ENCODE data around the gene OTUD5.
A peak's percentile ranks its signal among the peaks of the same experiment; 100 is the strongest.

Gene OTUD5

DNA sequence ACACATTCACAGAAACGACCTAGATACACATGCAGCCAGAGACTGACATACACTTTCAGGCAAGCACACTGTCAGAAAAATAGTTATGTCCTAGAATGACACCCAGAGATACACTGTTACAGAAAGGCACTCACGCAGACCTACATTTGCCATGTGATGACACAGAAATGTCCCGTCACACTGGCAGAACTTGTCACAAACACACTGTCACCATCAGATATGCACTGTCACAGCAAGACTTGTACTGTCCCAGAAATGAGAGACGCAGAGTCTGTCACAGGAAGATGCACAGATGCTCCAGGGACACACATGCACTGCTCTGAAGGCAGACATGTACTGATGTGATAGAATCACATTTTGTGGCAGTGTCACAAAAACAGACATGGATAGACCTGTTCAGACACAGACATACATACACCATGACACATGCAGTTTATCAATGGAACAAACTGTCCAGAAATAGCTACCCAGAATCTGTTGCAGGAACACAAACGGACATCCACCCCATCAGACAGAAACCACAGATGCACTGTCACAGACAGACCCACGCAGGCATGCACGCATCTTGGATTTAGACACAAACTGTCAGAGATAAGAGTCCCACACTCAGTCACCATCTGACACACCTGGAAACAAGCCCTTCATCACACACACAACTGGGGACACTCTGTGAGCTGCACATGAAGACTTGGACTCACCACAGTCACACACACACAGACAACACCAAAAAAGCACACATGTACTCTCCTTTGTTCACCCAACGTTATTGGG lies 37.3 kb downstream of the OTUD5 start:
- no peak for DNase-seq
- Histone ChIP-seq H3K4me2 (ENCODE audit: low read depth, low read length) (peak overlapping the region; percentile 85), H3K27ac (ENCODE audit: low read length) (peak overlapping the region; percentile 98), H3K4me1 (ENCODE audit: low read length) (peaks cover 18% of the 10 kb centered on the region), H3K4me3 (ENCODE audit: low read length) (peak overlapping the region; percentile 59), H3K9ac (ENCODE audit: low read length) (peak overlapping the region; percentile 95), H3K36me3 (replicated peaks; ENCODE audit: insufficient read depth, low read length) (peaks cover 14% of the 10 kb centered on the region), H3F3A (ENCODE audit: insufficient read depth, low read length) (peaks cover 50% of the 10 kb centered on the region), H3K9me3 (replicated peaks; ENCODE audit: insufficient read depth, low read length) (no peaks in the 10 kb centered on the region), H4K20me1 (ENCODE audit: insufficient read depth, low read length) (peaks cover 22% of the 10 kb centered on the region; the same call in 1 of the 2 replicates), H3K9me2 (replicated peaks; ENCODE audit: insufficient read depth, low read length) (no peaks in the 10 kb centered on the region), H2AFZ (ENCODE audit: low read length) (no peak overlapping the region), H3K27me3 (replicated peaks; ENCODE audit: insufficient read depth, low read length) (no peaks in the 10 kb centered on the region), H3K79me2 (ENCODE audit: low read length) (peaks cover 86% of the 10 kb centered on the region)
- no peak for TF ChIP-seq EZH2 (optimal IDR thresholded peaks at IDR 0.05; ENCODE audit: low read depth, low read length)
- TF ChIP-seq CTCF (IDR thresholded peaks at IDR 0.05; ENCODE audit: low read length) = no peak
- no peak for TF ChIP-seq EZH2phosphoT487 (IDR thresholded peaks at IDR 0.05; ENCODE audit: low read length)

GRCh38 chrX:48919360-48919841 lies 38.0 kb downstream of the OTUD5 start:
- Histone ChIP-seq H3F3A (ENCODE audit: insufficient read depth, low read length) (peaks cover 57% of the 10 kb centered on the region), H3K4me2 (ENCODE audit: low read depth, low read length) (peak overlapping the region; percentile 85), H3K27ac (ENCODE audit: low read length) (peak overlapping the region; percentile 98), H3K27me3 (replicated peaks; ENCODE audit: insufficient read depth, low read length) (no peaks in the 10 kb centered on the region), H3K79me2 (ENCODE audit: low read length) (peaks cover 92% of the 10 kb centered on the region), H3K9me3 (replicated peaks; ENCODE audit: insufficient read depth, low read length) (no peaks in the 10 kb centered on the region), H3K4me1 (ENCODE audit: low read length) (peaks cover 18% of the 10 kb centered on the region), H3K4me3 (ENCODE audit: low read length) (peak overlapping the region; percentile 59), H3K9ac (ENCODE audit: low read length) (peak overlapping the region; percentile 95), H3K36me3 (replicated peaks; ENCODE audit: insufficient read depth, low read length) (peaks cover 18% of the 10 kb centered on the region), H3K9me2 (replicated peaks; ENCODE audit: insufficient read depth, low read length) (no peaks in the 10 kb centered on the region), H4K20me1 (ENCODE audit: insufficient read depth, low read length) (peaks cover 30% of the 10 kb centered on the region; the same call in 1 of the 2 replicates), H2AFZ (ENCODE audit: low read length) (no peak overlapping the region)
- TF ChIP-seq EZH2 (optimal IDR thresholded peaks at IDR 0.05; ENCODE audit: low read depth, low read length) (no peak), EZH2phosphoT487 (IDR thresholded peaks at IDR 0.05; ENCODE audit: low read length) (no peak), CTCF (IDR thresholded peaks at IDR 0.05; ENCODE audit: low read length) (no peak)
- peak; percentile 76 for DNase-seq

DNA sequence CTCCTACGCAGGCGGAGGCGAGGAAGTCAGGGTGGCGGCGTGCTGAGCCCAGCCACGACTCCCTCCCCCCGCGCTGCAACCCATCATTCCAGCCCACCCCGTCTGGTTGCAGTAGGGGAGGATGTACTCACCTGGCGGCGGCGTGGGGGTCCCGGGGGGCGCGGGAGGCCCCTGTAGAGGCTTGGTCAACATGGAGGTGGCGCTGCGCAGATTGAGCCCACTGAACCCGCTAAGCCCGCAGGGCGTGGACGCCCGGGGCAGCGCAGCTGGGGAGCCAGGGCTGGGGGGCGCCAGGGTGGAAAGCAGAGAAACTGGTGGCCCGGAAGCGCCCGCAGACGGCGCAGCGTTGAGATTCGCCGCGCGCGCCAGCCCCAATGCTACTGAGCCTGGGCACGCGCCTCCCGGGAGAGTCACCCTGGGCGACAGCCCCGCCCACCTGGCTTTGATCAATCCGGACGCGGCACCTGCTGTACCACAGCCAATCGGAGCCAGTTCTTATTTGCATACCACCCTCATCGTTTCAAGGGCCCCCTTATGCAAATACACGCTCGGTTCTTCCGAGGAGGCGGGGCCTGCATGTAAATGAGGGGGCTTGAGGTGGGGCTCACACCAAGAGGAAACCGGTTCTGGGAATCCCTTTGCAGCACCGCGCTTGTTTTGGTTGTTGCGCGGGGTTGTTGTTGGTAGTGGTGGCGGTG lies 38.6 kb downstream of the OTUD5 start, which contains the start of gene PIM2:
Gene PIM2, minus strand, starts transcription at position 382 of the 698 bp plus-strand sequence. Its CDS starts 190 bp downstream, at position 192.
- peaks cover 92% of the 10 kb centered on the region for H3K79me2 ChIP-seq (ENCODE audit: low read length)
- peak within 1 kb of the TSS; percentile 98 for H3K27ac ChIP-seq (ENCODE audit: low read length)
- H3K4me3 ChIP-seq (ENCODE audit: low read length) = peak within 1 kb of the TSS; percentile 97
- TF ChIP-seq EZH2 (optimal IDR thresholded peaks at IDR 0.05; ENCODE audit: low read depth, low read length) = no peak
- TF ChIP-seq CTCF (IDR thresholded peaks at IDR 0.05; ENCODE audit: low read length) = no peak
- no peak for TF ChIP-seq EZH2phosphoT487 (IDR thresholded peaks at IDR 0.05; ENCODE audit: low read length)
- no peaks in the 10 kb centered on the region for H3K9me2 ChIP-seq (replicated peaks; ENCODE audit: insufficient read depth, low read length)
- peaks cover 23% of the 10 kb centered on the region for H3K36me3 ChIP-seq (replicated peaks; ENCODE audit: insufficient read depth, low read length)
- peaks cover 63% of the 10 kb centered on the region for H3F3A ChIP-seq (ENCODE audit: insufficient read depth, low read length)
- H3K27me3 ChIP-seq (replicated peaks; ENCODE audit: insufficient read depth, low read length) = no peaks in the 10 kb centered on the region
- DNase-seq = peak; percentile 95
- H3K4me1 ChIP-seq (ENCODE audit: low read length) = peaks cover 20% of the 10 kb centered on the region
- peak within 1 kb of the TSS; percentile 99 for H3K9ac ChIP-seq (ENCODE audit: low read length)
- H2AFZ ChIP-seq (ENCODE audit: low read length) = no peak within 1 kb of the TSS
- peak within 1 kb of the TSS; percentile 85 for H3K4me2 ChIP-seq (ENCODE audit: low read depth, low read length)
- H4K20me1 ChIP-seq (ENCODE audit: insufficient read depth, low read length) = peaks cover 33% of the 10 kb centered on the region; the same call in 1 of the 2 replicates
- H3K9me3 ChIP-seq (replicated peaks; ENCODE audit: insufficient read depth, low read length) = no peaks in the 10 kb centered on the region

Measured in MM.1S (cell line).